ENCODE measurements around the gene IDI1. TPM values are rescaled to one million over a fixed set of nuclear protein-coding genes. Genes with fewer than 3 reads are reported as not detected.

The IDI1 gene
- total and polyA plus RNA-seq, 4 donors = 78.8 to 264 (median 109) TPM

GRCh38 chr10:1097436-1097835, 48.5 kb upstream of the IDI1 start:
- no peaks in the 10 kb centered on the region for H3K9me3 ChIP-seq (ENCODE audit: control insufficient read depth in 4 of 4, low read length in 3 of 4)
- H3K27ac ChIP-seq (ENCODE audit: low read depth in 1 of 2, low read length in 2 of 2) = no peak overlapping the region
- no peak for DNase-seq (ENCODE audit: low spot score)
- peaks cover 7 to 76% (median 43%) of the 10 kb centered on the region in 4 donors for H3K36me3 ChIP-seq (ENCODE audit: control insufficient read depth in 4 of 4, insufficient read depth in 3 of 4, low read depth in 1 of 4, low read length in 3 of 4)
- H3K4me1 ChIP-seq (ENCODE audit: control insufficient read depth in 4 of 4, insufficient read depth in 4 of 4, low read length in 3 of 4) = no peaks in the 10 kb centered on the region
- H3K27me3 ChIP-seq (ENCODE audit: control insufficient read depth in 4 of 4, insufficient read depth in 4 of 4, low read length in 3 of 4) = no peaks in the 10 kb centered on the region
- no peak overlapping the region for H3K9ac ChIP-seq (ENCODE audit: low read depth in 1 of 2, low read length in 2 of 2)
- no peak overlapping the region for H3K4me3 ChIP-seq (ENCODE audit: low read depth in 1 of 3, low read length in 3 of 3)
- TF ChIP-seq JUND (IDR thresholded peaks at IDR 0.05) (no peak), YY1 (IDR thresholded peaks at IDR 0.05) (no peak), HNF4G (IDR thresholded peaks at IDR 0.05) (no peak), REST (IDR thresholded peaks at IDR 0.05) (no peak), HNF4A (conservative IDR thresholded peaks at IDR 0.05) (no peak), FOXA2 (IDR thresholded peaks at IDR 0.05) (no peak), TAF1 (conservative IDR thresholded peaks at IDR 0.05) (no peak), EGR1 (IDR thresholded peaks at IDR 0.05; ENCODE audit: low read depth in 2 of 2) (no peak), MAX (IDR thresholded peaks at IDR 0.05) (no peak), FOXA1 (IDR thresholded peaks at IDR 0.05) (no peak), ZBTB33 (IDR thresholded peaks at IDR 0.05) (no peak), NR2F2 (IDR thresholded peaks at IDR 0.05) (no peak), RXRA (IDR thresholded peaks at IDR 0.05) (no peak), SP1 (IDR thresholded peaks at IDR 0.05) (no peak), RAD21 (IDR thresholded peaks at IDR 0.05) (no peak), GABPA (IDR thresholded peaks at IDR 0.05 in 1 of 2, conservative IDR thresholded peaks at IDR 0.05 in 1 of 2) (no peak), ATF3 (IDR thresholded peaks at IDR 0.05) (no peak)
- WGBS = 90% methylated on average over 6 of the region's 6 CpGs

- 94% methylated on average over 27 of the region's 27 CpGs for WGBS
- no peak overlapping the region for H3K9ac ChIP-seq (ENCODE audit: low read depth in 1 of 2, low read length in 2 of 2)
- TF ChIP-seq EGR1 (IDR thresholded peaks at IDR 0.05; ENCODE audit: low read depth in 2 of 2) (no peak), FOXA1 (IDR thresholded peaks at IDR 0.05) (no peak), HNF4G (IDR thresholded peaks at IDR 0.05) (no peak), GABPA (IDR thresholded peaks at IDR 0.05 in 1 of 2, conservative IDR thresholded peaks at IDR 0.05 in 1 of 2) (no peak), CTCF (IDR thresholded peaks at IDR 0.05; ENCODE audit: low read depth, low read length, missing input control) (no peak), ZBTB33 (IDR thresholded peaks at IDR 0.05) (no peak), FOXA2 (IDR thresholded peaks at IDR 0.05) (no peak), YY1 (IDR thresholded peaks at IDR 0.05) (no peak), NR2F2 (IDR thresholded peaks at IDR 0.05) (no peak), RAD21 (IDR thresholded peaks at IDR 0.05) (no peak)
- H3K4me1 ChIP-seq (ENCODE audit: control insufficient read depth in 4 of 4, insufficient read depth in 4 of 4, low read length in 3 of 4) = no peaks in the 10 kb centered on the region
- peaks cover 7 to 73% (median 43%) of the 10 kb centered on the region in 4 donors for H3K36me3 ChIP-seq (ENCODE audit: control insufficient read depth in 4 of 4, insufficient read depth in 3 of 4, low read depth in 1 of 4, low read length in 3 of 4)
- no peak overlapping the region for H3K4me3 ChIP-seq (ENCODE audit: low read depth in 1 of 3, low read length in 3 of 3)
- H3K9me3 ChIP-seq (ENCODE audit: control insufficient read depth in 4 of 4, low read length in 3 of 4) = no peaks in the 10 kb centered on the region
- no peak overlapping the region for H3K27ac ChIP-seq (ENCODE audit: low read depth in 1 of 2, low read length in 2 of 2)
- DNase-seq (ENCODE audit: low spot score) = no peak
- H3K27me3 ChIP-seq (ENCODE audit: control insufficient read depth in 4 of 4, insufficient read depth in 4 of 4, low read length in 3 of 4) = no peaks in the 10 kb centered on the region
Observed at GRCh38 chr10:1096287-1096889, 47.5 kb upstream of the IDI1 start.
